GM06990 (cell line): ENCODE data around the gene SLC25A33.

Experiments
- DNase-seq: peaks from one replicate; pipeline ENCODE4 v3.0.0-alpha.2; 2011; ENCODE audit not compliant: insufficient read length; ENCODE audit errors: extremely low read depth
- H3K27me3 ChIP-seq: replicated peaks from 2 replicates; pipeline ENCODE4 v1.6.0; 2011; ENCODE audit warnings: low read length; ENCODE audit not compliant: control insufficient read depth, insufficient read depth
- H3K36me3 ChIP-seq: 2 replicates; pipeline ENCODE4 v1.5.1; 2011; ENCODE audit warnings: low read length; ENCODE audit not compliant: control insufficient read depth, insufficient read depth
- H3K4me3 ChIP-seq: replicated peaks from 2 replicates; pipeline ENCODE4 v1.5.1; 2011; ENCODE audit warnings: low read depth, mild to moderate bottlenecking, control low read depth, low read length
- TF ChIP-seq, protein P1 (sequence below): IDR thresholded peaks from 2 replicates; pipeline ENCODE4 v1.5.1; 2011; ENCODE audit warnings: low read length, control low read depth, mild to moderate bottlenecking, inconsistent platforms; ENCODE audit not compliant: insufficient read depth, poor library complexity, severe bottlenecking

SLC25A33 gene

DNA sequence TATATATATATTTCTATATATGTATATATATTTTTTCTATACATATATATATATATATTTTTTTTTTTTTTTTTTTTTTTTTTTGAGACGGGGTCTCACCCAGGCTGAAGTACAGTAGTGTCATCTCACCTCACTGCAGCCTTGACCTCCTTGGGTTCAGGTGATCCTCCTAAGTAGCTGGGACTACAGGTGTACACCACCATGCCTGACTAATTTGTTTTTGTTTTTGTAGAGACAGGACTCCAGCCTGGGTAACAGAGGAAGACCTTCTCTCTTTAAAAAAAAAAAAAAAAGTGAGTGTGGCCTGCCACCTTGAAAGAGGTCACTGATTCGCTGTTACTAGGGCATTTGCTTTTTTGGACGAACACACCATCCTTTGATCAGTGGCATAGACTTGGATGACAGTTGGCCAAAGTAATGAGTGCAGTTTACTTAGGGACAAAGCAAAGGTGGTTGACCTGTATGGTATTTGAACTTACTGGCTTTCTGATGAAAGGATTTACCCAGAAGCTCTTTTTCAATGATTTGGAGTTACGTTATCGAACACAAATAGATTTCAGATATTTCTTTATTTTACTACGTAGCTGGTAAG lies 10.8 kb downstream of the SLC25A33 start:
- Histone ChIP-seq H3K4me3 (no peak overlapping the region), H3K27me3 (no peaks in the 10 kb centered on the region), H3K36me3 (no peaks in the 10 kb centered on the region; the same call in 1 of the 2 replicates)
- no peak for DNase-seq
- TF ChIP-seq, protein P1, sequence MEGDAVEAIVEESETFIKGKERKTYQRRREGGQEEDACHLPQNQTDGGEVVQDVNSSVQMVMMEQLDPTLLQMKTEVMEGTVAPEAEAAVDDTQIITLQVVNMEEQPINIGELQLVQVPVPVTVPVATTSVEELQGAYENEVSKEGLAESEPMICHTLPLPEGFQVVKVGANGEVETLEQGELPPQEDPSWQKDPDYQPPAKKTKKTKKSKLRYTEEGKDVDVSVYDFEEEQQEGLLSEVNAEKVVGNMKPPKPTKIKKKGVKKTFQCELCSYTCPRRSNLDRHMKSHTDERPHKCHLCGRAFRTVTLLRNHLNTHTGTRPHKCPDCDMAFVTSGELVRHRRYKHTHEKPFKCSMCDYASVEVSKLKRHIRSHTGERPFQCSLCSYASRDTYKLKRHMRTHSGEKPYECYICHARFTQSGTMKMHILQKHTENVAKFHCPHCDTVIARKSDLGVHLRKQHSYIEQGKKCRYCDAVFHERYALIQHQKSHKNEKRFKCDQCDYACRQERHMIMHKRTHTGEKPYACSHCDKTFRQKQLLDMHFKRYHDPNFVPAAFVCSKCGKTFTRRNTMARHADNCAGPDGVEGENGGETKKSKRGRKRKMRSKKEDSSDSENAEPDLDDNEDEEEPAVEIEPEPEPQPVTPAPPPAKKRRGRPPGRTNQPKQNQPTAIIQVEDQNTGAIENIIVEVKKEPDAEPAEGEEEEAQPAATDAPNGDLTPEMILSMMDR = no peak

DNA sequence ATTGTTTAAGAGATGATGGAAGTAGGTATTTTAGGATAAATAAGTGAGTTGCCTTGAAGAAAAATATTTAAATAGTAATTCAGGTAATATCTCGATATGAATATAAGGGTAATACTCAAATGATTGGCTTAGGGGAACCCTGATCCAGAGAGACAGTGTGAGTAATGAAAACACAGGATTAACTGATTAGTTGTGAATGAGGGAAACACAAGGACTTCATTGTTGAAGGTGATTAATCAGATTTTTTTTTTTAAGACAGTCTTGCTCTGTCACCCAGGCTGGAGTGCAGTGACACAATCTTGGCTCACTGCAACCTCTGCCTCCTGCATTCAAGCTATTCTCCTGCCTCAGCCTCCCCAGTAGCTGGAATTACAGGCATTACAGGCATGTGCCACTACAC lies 12.7 kb downstream of the SLC25A33 start:
- TF ChIP-seq, protein P1 = no peak

DNA sequence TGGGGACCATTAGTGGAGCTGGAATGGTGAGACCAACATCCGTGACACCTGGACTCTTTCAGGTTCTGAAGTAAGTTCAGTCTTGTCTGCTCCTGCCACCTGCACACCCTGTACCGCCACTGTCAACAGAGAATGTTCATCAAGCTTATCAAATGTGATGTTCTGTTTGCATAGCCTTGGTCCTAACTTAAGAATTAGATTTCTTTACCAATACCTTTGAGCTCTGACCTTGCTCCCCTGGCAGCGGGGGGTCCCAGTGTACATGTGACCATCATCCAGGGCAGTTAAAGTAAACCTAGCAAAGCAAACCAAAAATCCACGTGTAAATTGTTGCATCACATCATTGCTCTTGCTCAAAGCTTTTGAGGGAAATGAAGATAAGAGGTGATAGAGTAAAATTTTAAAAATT lies 14.5 kb downstream of the SLC25A33 start:
- DNase-seq = no peak
- peaks cover 4% of the 10 kb centered on the region for H3K36me3 ChIP-seq
- no peak overlapping the region for H3K4me3 ChIP-seq
- TF ChIP-seq, protein P1 = no peak
- H3K27me3 ChIP-seq = no peaks in the 10 kb centered on the region

More for the DNA sequence above, 12.7 kb downstream of the SLC25A33 start:
- DNase-seq = no peak
- no peak overlapping the region for H3K4me3 ChIP-seq
- no peaks in the 10 kb centered on the region for H3K27me3 ChIP-seq
- H3K36me3 ChIP-seq = no peaks in the 10 kb centered on the region; the same call in 1 of the 2 replicates

DNA sequence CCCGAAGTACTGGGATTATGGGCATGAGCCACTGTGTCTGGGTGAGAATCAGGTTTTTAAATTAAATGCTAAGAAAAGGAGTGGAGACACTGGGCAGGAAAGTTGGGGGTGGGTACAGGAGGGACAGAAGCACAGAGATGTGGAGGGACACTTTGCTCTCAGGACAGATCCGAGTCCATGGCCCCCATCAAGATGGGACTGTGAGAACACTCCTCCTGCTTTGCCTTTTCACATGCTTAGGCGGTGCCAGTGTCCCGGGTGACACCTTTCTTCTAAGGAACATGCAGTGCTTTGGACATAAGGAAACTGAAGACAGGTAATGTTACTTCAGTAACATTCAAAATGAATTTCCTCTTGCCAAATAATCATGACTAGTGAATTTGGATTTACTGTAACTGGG lies 16.7 kb downstream of the SLC25A33 start:
- Histone ChIP-seq H3K4me3 (no peak overlapping the region), H3K36me3 (peaks cover 4% of the 10 kb centered on the region), H3K27me3 (no peaks in the 10 kb centered on the region)
- no peak for DNase-seq
- TF ChIP-seq, protein P1 = no peak

DNA sequence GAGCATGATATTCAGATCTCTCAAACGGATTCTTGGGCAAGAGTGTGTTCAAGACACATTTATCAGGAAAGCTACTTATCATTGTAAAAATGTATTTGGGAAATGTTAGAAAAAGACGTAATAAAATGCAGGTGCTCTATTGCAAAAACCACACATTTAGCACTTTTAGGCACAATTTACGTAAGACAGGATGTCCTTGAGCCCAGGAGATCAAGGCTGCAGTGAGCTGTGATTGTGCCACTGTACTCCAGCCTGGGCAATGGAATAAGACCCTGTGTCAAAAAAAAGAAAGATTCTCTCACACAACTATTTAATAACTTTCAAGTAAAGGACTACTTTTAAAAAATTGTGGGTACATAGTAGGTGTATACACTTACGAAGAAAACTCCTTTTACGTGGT lies 18.4 kb downstream of the SLC25A33 start:
- TF ChIP-seq, protein P1 = no peak
- no peak for DNase-seq
- H3K27me3 ChIP-seq = no peaks in the 10 kb centered on the region
- peaks cover 4% of the 10 kb centered on the region for H3K36me3 ChIP-seq
- H3K4me3 ChIP-seq = no peak overlapping the region
